ENCODE measurements around the gene HEATR9. TPM values are rescaled to one million over a fixed set of nuclear protein-coding genes. Genes with fewer than 3 reads are reported as not detected.

HEATR9 gene
- total RNA-seq, 6 experiments from 2014 or later: not detected

DNA sequence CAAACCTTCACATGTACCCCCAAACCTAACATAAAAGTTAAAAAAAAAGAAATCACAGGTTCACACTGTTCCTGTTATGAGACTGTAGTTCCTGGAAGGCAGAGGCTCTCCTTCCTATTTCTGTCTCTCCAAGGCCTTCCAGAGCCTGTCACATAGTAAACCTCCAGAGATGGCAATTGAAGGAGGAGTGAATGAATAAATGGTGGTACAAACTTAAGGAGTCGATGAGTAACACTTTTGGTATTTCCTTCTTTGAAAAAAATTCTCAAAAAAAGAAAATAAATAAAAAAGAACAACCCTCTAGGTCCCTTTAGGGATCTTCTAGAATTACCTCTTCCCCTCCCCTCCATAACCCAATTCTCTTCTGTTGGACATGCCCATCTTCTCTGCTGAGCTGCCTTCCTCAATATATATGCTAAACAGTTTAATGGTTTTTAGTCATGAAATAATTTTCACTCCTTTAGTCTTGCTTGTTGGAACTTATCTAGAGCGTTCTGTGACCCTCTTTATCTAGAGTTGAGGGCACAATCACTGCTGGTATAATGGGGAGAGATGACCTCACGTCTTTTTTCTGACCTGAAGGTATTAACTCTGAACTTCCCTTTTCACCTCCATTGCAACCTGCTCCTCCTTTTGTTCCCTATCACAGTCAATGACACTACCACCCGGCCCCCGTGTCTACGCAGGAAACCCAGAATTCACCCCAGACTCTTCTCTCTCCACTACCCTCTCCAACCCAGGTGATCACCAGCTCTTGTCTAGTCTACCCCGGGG, 61.1 kb downstream of the HEATR9 start:
- 74% methylated on average over 6 of the region's 7 CpGs for WGBS (ENCODE audit: insufficient coverage, low coverage, low lambda C conversion rate, missing lambda C conversion rate)
- Histone ChIP-seq H3K4me1 (peaks cover 0 to 23% (median 8%) of the 10 kb centered on the region in 4 donors), H3K27ac (no peak overlapping the region), H3K4me3 (no peak overlapping the region), H3K27me3 (no peaks in the 10 kb centered on the region), H3K36me3 (no peaks in the 10 kb centered on the region), H3K9me3 (no peaks in the 10 kb centered on the region)
- intact Hi-C loops (cut with DNase I): loop anchor here (5.0 kb wide), 1 partner anchor 40 kb away; no protein-coding TSS in a partner anchor
- no peak for DNase-seq
- no peak for ATAC-seq
- TF ChIP-seq, protein P1, sequence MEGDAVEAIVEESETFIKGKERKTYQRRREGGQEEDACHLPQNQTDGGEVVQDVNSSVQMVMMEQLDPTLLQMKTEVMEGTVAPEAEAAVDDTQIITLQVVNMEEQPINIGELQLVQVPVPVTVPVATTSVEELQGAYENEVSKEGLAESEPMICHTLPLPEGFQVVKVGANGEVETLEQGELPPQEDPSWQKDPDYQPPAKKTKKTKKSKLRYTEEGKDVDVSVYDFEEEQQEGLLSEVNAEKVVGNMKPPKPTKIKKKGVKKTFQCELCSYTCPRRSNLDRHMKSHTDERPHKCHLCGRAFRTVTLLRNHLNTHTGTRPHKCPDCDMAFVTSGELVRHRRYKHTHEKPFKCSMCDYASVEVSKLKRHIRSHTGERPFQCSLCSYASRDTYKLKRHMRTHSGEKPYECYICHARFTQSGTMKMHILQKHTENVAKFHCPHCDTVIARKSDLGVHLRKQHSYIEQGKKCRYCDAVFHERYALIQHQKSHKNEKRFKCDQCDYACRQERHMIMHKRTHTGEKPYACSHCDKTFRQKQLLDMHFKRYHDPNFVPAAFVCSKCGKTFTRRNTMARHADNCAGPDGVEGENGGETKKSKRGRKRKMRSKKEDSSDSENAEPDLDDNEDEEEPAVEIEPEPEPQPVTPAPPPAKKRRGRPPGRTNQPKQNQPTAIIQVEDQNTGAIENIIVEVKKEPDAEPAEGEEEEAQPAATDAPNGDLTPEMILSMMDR (IDR thresholded peaks at IDR 0.05): no peak
- TF ChIP-seq POLR2A (IDR thresholded peaks at IDR 0.05): no peak

Small RNA genes within 50 kb of the gene (small RNA-seq; reads per million reads assigned to genes)
- 414 to 644 reads per million in 2 experiments for gene RF00100

Other genes starting within 250 kb of the HEATR9 start
- gene RASL10B, start 137.3 kb downstream of the HEATR9 start, total RNA-seq: 1 to 10 TPM in 5 of 6 experiments, under 1 TPM in 1; 0.31 to 2.8 (median 2.3) TPM
- not detected for gene GAS2L2, start 115.7 kb downstream of the HEATR9 start, total RNA-seq
- not detected for gene C17orf50, start 108.0 kb downstream of the HEATR9 start, total RNA-seq
- under 1 TPM in 3 of 6 experiments, not detected in 3; 0.22 to 0.28 (median 0.25) TPM for gene MMP28, start 73.2 kb downstream of the HEATR9 start, total RNA-seq
- gene TAF15, start 59.4 kb downstream of the HEATR9 start, total RNA-seq: 10 to 100 TPM; 41.3 to 75.8 (median 65.4) TPM
- 1 to 10 TPM in 5 of 6 experiments, under 1 TPM in 1; 0.53 to 3.4 (median 2.5) TPM for gene CCL5, start 11.5 kb upstream of the HEATR9 start, total RNA-seq
- not detected for gene RDM1, start 61.9 kb upstream of the HEATR9 start, total RNA-seq
- gene LYZL6, start 74.8 kb upstream of the HEATR9 start, total RNA-seq: not detected
- gene CCL16, start 112.6 kb upstream of the HEATR9 start, total RNA-seq: 10 to 100 TPM; 26.5 to 52.6 (median 36.5) TPM
- gene CCL14, start 117.8 kb upstream of the HEATR9 start, total RNA-seq: 100 to 1,000 TPM in 1 of 6 experiments, 10 to 100 TPM in 4, 1 to 10 TPM in 1; 8.9 to 130 (median 30.7) TPM
- 10 to 100 TPM; 11.0 to 19.2 (median 16.2) TPM for gene CCL15, start 132.7 kb upstream of the HEATR9 start, total RNA-seq
- gene CCL23, start 149.1 kb upstream of the HEATR9 start, total RNA-seq: 10 to 100 TPM in 1 of 6 experiments, 1 to 10 TPM in 5; 1.1 to 12.7 (median 2.1) TPM
- 1 to 10 TPM in 2 of 6 experiments, under 1 TPM in 3, not detected in 1; 0.29 to 2.0 (median 0.64) TPM for gene CCL18, start 195.4 kb upstream of the HEATR9 start, total RNA-seq
- 10 to 100 TPM in 1 of 6 experiments, 1 to 10 TPM in 1, under 1 TPM in 3, not detected in 1; 0.43 to 18.2 (median 0.53) TPM for gene CCL3, start 221.3 kb upstream of the HEATR9 start, total RNA-seq
- gene CCL4, start 234.9 kb upstream of the HEATR9 start, total RNA-seq: 1 to 10 TPM in 4 of 6 experiments, under 1 TPM in 2; 0.79 to 7.1 (median 2.4) TPM